ENCODE data around the gene GMDS.

GMDS gene

DNA sequence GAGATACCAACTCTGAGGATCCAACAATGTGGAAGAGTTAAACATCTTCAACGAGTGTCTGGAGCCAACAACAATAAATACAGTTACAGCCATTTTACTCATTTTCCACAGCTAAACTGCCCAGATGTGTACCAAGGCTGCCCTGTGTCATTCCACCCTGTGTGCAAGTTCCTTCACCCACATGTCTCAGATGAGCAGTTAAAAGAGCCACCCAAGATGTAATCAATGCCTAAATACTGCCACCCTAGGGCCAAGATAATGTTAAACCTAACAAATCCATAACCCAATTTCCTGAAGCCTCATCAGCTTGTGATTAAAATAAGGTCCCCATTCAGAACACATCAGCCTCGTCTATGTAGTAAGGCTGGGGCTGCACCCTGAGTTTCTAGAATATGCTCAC, 59.9 kb downstream of the GMDS start:
- no peak for ATAC-seq

DNA sequence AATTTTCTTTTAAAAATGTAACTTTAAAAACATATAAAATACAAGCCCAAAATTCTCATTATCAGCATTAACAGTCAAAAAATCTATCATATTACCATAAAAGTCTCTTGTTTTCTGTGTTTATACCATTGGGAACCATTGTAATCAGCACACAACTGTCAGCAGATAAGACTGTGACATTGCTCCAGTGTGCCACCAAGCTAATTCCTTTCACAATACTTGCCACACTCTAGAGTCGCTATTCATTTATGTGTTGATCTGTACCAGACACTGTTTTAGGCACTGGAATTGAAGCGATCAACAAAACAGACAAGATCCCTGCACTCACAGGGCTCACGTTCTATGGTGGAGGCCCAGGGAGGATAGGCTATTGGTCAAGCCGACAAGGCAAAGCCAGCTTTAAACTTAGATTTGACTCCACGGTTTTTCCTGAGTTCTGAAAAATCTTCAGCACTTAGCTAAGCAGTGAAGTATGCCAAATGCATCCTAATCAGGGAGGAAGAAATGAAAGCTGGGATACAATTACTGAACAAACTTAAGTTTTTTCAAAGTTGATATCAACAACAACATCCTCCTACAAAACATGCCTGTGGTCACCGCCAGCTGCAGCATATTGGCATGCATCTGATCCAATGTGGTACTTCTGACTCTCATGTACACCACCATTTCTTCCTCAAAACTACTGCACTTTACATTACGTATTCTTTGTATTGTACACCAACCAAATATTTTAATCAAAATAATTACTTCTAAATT, 60.5 kb downstream of the GMDS start:
- no peak for ATAC-seq
- TF ChIP-seq PATZ1 (CRISPR knock-in tag; IDR thresholded peaks at IDR 0.05; ENCODE audit: borderline replicate concordance) (no peak), BACH2 (CRISPR knock-in tag; IDR thresholded peaks at IDR 0.05; ENCODE audit: borderline replicate concordance) (no peak), ZC3H10 (CRISPR knock-in tag; IDR thresholded peaks at IDR 0.05) (no peak), GLIS3 (CRISPR knock-in tag; IDR thresholded peaks at IDR 0.05) (no peak), CSDC2 (CRISPR knock-in tag; IDR thresholded peaks at IDR 0.05) (no peak), PPARA (CRISPR knock-in tag; IDR thresholded peaks at IDR 0.05; ENCODE audit: borderline replicate concordance) (no peak), CREB5 (CRISPR knock-in tag; IDR thresholded peaks at IDR 0.05; ENCODE audit: low read depth) (no peak), TOX (CRISPR knock-in tag; IDR thresholded peaks at IDR 0.05; ENCODE audit: borderline replicate concordance) (no peak), TCF4 (CRISPR knock-in tag; IDR thresholded peaks at IDR 0.05; ENCODE audit: borderline replicate concordance) (no peak), OSR1 (CRISPR knock-in tag; IDR thresholded peaks at IDR 0.05) (no peak), POU6F1 (CRISPR knock-in tag; IDR thresholded peaks at IDR 0.05; ENCODE audit: borderline replicate concordance, low read depth) (no peak), RARB (CRISPR knock-in tag; IDR thresholded peaks at IDR 0.05) (no peak), CSRNP3 (CRISPR knock-in tag; IDR thresholded peaks at IDR 0.05) (no peak), ZFP3 (CRISPR knock-in tag; IDR thresholded peaks at IDR 0.05) (no peak), ISL1 (CRISPR knock-in tag; IDR thresholded peaks at IDR 0.05) (no peak), ARNTL (CRISPR knock-in tag; IDR thresholded peaks at IDR 0.05; ENCODE audit: borderline replicate concordance, low read depth) (no peak)

More for the DNA sequence above, 59.9 kb downstream of the GMDS start:
- TF ChIP-seq GLIS3 (CRISPR knock-in tag; IDR thresholded peaks at IDR 0.05): no peak
- TF ChIP-seq ZFP30 (CRISPR knock-in tag; IDR thresholded peaks at IDR 0.05): no peak
- no peak for TF ChIP-seq OSR1 (CRISPR knock-in tag; IDR thresholded peaks at IDR 0.05)
- no peak for TF ChIP-seq ESRRG (CRISPR knock-in tag; IDR thresholded peaks at IDR 0.05)
- no peak for TF ChIP-seq ZFP3 (CRISPR knock-in tag; IDR thresholded peaks at IDR 0.05)
- TF ChIP-seq TCF4 (CRISPR knock-in tag; IDR thresholded peaks at IDR 0.05; ENCODE audit: borderline replicate concordance): no peak
- TF ChIP-seq, protein P1, sequence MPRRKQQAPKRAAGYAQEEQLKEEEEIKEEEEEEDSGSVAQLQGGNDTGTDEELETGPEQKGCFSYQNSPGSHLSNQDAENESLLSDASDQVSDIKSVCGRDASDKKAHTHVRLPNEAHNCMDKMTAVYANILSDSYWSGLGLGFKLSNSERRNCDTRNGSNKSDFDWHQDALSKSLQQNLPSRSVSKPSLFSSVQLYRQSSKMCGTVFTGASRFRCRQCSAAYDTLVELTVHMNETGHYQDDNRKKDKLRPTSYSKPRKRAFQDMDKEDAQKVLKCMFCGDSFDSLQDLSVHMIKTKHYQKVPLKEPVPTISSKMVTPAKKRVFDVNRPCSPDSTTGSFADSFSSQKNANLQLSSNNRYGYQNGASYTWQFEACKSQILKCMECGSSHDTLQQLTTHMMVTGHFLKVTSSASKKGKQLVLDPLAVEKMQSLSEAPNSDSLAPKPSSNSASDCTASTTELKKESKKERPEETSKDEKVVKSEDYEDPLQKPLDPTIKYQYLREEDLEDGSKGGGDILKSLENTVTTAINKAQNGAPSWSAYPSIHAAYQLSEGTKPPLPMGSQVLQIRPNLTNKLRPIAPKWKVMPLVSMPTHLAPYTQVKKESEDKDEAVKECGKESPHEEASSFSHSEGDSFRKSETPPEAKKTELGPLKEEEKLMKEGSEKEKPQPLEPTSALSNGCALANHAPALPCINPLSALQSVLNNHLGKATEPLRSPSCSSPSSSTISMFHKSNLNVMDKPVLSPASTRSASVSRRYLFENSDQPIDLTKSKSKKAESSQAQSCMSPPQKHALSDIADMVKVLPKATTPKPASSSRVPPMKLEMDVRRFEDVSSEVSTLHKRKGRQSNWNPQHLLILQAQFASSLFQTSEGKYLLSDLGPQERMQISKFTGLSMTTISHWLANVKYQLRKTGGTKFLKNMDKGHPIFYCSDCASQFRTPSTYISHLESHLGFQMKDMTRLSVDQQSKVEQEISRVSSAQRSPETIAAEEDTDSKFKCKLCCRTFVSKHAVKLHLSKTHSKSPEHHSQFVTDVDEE (CRISPR knock-in tag; IDR thresholded peaks at IDR 0.05): no peak
- no peak for TF ChIP-seq ARNTL (CRISPR knock-in tag; IDR thresholded peaks at IDR 0.05; ENCODE audit: borderline replicate concordance, low read depth)
- TF ChIP-seq ISL1 (CRISPR knock-in tag; IDR thresholded peaks at IDR 0.05): no peak
- TF ChIP-seq CSDC2 (CRISPR knock-in tag; IDR thresholded peaks at IDR 0.05): no peak
- no peak for TF ChIP-seq BACH2 (CRISPR knock-in tag; IDR thresholded peaks at IDR 0.05; ENCODE audit: borderline replicate concordance)
- TF ChIP-seq ZNF8 (CRISPR knock-in tag; IDR thresholded peaks at IDR 0.05): no peak
- TF ChIP-seq ZNF565 (CRISPR knock-in tag; conservative IDR thresholded peaks at IDR 0.05; ENCODE audit: low read depth): no peak
- TF ChIP-seq TOX (CRISPR knock-in tag; IDR thresholded peaks at IDR 0.05; ENCODE audit: borderline replicate concordance): no peak
- TF ChIP-seq RARB (CRISPR knock-in tag; IDR thresholded peaks at IDR 0.05): no peak
- TF ChIP-seq SNAI2 (CRISPR knock-in tag; IDR thresholded peaks at IDR 0.05): no peak
- TF ChIP-seq PATZ1 (CRISPR knock-in tag; IDR thresholded peaks at IDR 0.05; ENCODE audit: borderline replicate concordance): no peak
- no peak for TF ChIP-seq CREB5 (CRISPR knock-in tag; IDR thresholded peaks at IDR 0.05; ENCODE audit: low read depth)

Measured in SK-N-SH treated with all-trans-retinoic acid at 6 μM for 48 hours (cell line).